ENCODE results near the gene RASAL1. TPM values are rescaled to one million over a fixed set of nuclear protein-coding genes. Genes with fewer than 3 reads are reported as not detected.

Gene RASAL1
- total RNA-seq, 1 donor from 2014 or later = not detected

DNA sequence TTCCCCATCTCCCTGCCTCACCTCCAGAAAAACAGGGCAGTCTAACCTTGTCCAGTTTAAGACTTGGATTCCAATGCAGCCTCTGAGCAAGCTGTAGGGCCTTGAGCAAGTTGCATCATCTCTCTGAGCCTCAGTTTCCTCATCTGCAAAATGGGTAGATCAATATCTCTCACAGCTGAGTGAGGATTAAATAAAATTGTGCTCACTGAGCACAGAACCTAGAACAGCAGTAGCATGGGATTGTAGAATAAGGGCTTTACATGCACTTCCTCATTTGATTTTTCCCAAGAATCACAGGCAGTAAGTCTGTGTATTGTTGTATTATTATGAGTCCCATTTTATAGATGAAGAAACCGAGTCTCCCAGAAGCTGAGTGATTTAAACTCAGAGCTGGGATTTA is 77.0 kb downstream of the RASAL1 start:
- DNase-seq (ENCODE audit: low read depth in 2 of 2) = no peak

DNA sequence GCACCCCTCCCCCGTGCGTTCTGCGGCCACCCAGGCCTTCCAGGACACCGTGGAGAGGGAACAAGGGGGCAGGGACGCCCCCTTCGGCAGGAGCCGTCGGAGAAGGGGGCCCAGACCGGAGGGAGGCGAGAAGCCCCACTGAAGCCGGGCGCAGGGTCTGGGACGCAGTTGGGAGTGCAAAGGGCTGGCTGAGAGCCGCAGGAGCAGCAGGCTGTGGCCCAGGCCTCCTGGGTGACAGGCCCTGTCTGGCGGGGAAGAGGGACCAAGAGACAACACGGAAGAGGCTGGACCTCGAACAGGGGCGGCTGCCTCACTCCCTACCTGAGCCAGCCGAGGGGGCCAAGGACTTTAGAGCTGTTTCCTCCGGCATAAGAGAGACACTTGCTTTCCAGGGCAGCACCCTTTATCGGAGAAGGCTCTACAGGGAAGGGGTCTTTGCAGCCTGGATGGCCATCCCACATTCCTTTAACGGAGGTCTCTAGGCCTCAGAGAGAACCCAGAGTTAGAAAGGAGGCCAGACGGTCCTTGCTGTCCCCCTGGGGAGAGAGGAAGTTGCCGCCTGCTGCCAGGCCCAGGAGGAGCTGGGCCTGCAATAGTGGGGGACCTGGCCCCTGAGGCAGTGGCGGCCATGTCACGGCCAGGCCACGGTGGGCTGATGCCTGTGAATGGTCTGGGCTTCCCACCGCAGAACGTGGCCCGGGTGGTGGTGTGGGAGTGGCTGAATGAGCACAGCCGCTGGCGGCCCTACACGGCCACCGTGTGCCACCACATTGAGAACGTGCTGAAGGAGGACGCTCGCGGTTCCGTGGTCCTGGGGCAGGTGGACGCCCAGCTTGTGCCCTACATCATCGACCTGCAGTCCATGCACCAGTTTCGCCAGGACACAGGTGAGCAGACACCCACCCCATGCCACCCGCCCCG is 77.7 kb downstream of the RASAL1 start:
- DNase-seq (ENCODE audit: low read depth in 2 of 2) = no peak

DNA sequence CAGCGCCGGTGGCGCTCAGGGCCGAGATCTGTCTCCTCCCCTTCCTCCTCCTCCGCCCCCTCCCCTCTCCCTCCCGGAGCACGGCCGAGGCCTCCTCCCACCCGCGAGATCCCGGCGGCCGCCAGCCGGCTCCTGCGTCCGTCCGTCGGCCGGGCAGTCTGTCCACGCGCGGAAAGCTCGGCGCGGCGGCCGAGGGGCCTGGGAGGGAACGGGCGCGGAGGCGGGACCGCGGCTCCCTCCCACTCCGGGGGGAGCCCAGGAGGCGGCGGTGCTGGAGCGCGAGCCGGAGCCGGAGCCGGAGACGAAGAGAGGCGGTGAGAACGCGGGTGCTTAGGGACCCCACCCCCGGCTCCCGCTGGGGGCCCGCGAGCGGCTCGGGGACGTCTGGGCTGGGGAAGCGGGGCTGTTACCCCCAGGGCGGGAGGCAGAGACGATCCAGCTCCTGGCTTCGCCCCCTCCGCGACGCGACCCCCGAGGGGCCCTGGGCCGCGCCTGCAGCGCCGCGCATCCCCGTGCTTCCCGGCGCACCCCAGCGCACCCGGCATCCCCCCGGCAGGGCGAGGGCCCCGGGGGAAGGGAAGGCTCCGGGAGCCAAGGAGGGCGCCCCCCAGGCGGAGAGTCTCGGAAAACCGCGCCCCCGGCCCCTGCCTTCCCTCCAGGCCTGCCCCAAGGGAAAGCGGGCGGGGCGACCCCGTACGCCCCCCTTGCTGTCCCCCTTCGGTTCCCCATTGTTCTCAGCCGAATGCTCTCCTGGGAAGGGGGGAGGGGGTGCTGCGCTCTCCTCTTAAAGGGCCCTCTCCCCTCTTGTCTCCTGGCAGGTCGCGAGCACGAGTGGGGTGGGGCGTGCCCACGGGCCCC is 78.7 kb downstream of the RASAL1 start, which contains the start of gene DTX1:
DTX1 (plus strand) TSS at position 100 of the 858 bp plus-strand sequence. CDS start 1,463 bp downstream, outside the sequence.
- DNase-seq (ENCODE audit: low read depth in 2 of 2) = no peak

DNA sequence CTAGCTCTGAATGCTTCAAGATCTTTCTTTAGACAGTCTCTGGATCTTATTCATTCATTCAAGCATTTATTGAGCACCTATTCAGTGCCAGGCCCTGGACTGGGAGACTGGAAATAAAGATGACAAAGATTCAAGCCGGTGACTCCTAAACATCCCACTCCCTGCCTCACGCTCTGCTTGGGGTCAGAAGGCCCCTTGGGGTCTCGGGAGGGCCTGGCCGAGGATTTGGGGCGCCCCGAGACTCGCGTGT is 79.3 kb downstream of the RASAL1 start:
- no peak for DNase-seq (ENCODE audit: low read depth in 2 of 2)

DNA sequence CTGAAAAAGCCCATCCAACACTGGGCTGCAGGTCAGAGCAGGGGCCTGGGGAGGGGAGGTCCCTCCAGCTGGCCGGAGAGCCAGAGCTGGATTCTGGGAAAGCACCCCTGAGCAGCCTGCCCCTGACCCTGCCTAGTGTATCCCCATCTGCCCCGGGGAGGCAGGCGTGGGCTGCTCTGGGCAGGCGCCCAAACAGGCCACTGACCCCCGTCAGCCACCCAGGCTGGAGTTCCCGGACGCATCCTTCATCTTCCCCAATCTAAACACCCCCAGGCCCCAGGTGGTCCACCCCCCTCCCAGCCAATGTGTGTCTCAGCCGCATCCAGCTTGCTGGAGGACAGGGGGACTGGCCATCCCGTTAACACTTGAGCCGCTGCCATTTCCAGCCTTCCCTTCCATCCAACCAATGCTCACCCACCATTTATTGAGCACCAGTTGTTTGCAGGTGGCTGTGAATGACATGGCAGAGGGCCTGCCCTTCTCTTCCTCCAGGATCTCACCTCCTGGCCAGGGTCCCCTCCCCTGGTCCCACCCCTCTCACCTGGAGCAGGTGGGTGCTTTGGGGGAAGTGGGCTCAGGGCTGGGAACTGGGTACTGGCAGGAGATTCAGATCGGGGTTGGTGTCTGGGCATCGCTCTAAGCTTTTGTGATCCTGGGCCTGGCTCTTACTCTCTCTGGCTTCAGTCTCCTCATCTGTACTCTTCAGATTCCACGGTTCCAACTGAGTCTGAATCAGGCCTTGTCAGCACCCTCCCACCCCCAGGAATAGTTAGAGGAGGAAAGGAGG is 79.8 kb downstream of the RASAL1 start:
- DNase-seq (ENCODE audit: low read depth in 2 of 2) = no peak

DNA sequence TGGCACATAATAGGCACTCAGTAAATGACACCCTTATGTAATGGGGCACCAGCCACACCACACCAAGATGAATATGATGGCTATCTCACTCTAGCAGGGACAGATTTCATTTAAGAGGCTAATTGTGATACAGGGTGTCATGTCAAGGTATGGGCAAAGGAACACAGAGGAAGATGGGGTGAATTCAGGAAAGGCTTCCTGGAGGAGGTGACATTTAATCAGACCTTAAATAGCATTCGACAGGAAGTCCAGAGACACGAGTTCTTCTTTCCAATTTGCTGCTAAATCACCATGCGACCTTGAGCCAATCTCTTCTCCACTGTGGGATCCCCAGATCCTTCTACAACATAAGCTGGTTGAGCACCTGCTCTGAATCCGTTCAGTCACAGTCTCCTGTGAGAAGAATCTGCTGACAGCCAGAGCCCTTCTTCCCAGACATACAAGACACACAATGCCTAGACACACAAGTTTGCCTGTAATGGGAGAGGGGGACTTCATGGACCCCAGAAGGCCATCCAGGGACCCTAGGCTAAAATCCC is 80.5 kb downstream of the RASAL1 start:
- no peak for DNase-seq (ENCODE audit: low read depth in 2 of 2)

DNA sequence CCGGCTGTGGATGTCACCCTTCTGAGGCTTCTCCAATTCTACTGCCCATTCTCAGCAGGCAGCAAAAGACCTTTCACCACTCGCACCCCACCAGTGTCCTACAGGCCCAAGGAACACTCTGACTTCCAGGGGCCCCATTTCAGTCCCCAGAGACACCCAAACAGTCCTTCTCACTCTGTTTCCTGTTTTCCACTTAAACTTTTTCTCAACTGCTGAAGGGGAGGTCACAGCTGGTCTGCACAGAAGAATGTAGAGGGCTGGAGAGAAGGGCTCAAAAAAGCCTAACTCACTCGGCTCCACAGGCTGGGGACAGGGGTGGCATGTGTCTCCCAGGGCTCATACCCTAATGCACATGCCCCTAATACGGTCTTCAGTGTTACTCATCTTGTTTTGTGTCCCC is 83.2 kb downstream of the RASAL1 start:
- no peak for DNase-seq (ENCODE audit: low read depth in 2 of 2)

DNA sequence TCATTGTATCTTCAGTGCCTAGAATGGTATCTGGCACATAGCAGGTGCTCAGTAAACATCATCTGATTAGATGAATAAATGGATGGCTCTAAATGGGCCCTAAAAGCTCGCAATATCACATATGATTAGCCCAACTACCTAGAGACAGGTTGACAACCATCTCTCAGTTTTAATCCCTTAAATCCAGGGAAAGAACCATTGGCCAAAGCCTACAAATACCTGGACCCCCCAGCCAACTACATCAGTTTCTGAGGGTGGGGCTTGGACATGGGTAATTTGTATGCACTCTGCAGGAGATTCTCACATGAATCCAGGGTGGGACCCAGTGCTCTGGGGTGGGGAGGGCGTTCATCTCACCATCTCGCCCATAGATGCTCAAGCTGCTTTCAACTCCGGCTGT is 83.8 kb downstream of the RASAL1 start:
- no peak for DNase-seq (ENCODE audit: low read depth in 2 of 2)

DNA sequence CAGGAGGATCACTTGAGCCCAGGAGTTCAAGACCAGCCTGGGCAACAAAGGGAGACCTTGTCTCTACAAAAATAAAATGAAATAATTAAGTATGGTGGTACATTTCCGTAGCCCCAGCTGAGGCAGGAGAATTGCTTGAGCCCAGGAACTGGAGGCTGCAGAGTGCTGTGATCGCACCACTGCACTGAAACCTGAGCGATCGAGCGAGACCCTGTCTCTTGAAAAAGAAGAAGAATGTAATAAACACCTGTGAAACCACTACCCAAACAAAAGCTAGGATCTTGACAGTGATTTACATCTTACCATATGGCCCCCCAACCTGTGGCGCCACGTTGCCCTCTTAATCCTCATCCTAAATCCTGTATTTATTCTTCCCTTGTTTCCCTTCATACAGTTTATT is 84.8 kb downstream of the RASAL1 start:
- DNase-seq (ENCODE audit: low read depth in 2 of 2) = no peak

DNA sequence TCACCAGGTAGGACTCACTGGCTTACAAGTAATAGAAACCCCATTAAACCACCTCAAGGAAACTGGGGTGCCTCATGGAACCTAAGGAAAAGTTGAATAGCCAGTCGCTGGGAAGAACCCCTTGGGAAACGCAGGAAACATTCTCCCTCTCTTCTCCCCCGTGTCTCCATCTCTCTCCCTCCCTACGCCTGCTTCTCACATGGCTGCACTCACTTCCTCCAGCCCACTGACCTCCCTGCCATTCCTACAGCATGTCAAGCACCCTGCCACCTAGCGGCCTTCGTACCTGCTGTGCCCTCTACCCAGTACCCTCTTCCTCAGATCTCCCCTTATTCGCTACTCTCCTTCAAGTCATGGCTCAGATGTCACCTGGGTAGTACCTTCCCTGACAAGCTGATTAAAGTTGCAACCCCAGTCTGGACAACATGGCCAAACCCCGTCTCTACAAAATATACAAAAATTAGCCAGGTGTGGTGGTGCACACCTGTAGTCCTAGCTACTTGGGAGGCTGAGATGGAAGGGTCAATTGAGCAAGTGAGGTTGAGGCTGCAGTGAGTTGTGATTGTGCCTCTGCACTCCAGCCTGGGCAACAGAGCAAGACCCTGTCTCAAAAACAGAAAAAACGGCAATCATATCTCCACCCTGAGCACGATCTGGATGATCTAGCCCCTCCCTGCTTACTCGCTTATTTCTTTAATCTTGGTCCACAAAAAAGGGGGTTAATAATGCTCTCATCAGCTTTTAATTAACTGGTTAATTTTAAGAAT is 85.4 kb downstream of the RASAL1 start:
- DNase-seq (ENCODE audit: low read depth in 2 of 2) = peak; percentile 17 to 20

Other genes starting within 250 kb of the RASAL1 start
- gene OAS1, start 228.8 kb downstream of the RASAL1 start, total RNA-seq = 13.5 and 21.4 TPM in 2 replicates
- gene OAS3, start 197.3 kb downstream of the RASAL1 start, total RNA-seq = 1.8 and 5.4 TPM in 2 replicates
- gene OAS2, start 157.2 kb downstream of the RASAL1 start, total RNA-seq = 0.60 and 3.3 TPM in 2 replicates
- 0.65 and 4.6 TPM in 2 replicates for gene DTX1, start 79.0 kb downstream of the RASAL1 start, total RNA-seq
- not detected in 2 replicates for gene CFAP73, start 14.0 kb upstream of the RASAL1 start, total RNA-seq
- 30.2 and 31.4 TPM in 2 replicates for gene DDX54, start 49.7 kb upstream of the RASAL1 start, total RNA-seq
- gene RITA1, start 50.0 kb upstream of the RASAL1 start, total RNA-seq = 13.1 and 15.9 TPM in 2 replicates
- 3.8 and 4.6 TPM in 2 replicates for gene TPCN1, start 85.7 kb upstream of the RASAL1 start, total RNA-seq
- 11.3 and 17.9 TPM in 2 replicates for gene SLC8B1, start 199.3 kb upstream of the RASAL1 start, total RNA-seq
- gene PLBD2, start 222.8 kb upstream of the RASAL1 start, total RNA-seq = 9.9 and 13.7 TPM in 2 replicates